HFF-Myc (cell line): ENCODE data around the gene NMNAT2.

Source experiments
- DNase-seq: peaks from one replicate; pipeline ENCODE4 v3.0.0-alpha.2; 2011; ENCODE audit warnings: low read depth; ENCODE audit errors: extremely low read depth
- H3K4me3 ChIP-seq: replicated peaks from 2 replicates; pipeline ENCODE4 v1.5.1; 2011; ENCODE audit warnings: low read depth, mild to moderate bottlenecking, control low read depth, low read length
- CTCF ChIP-seq: IDR thresholded peaks from 2 replicates; pipeline ENCODE4 v1.5.1; 2012; ENCODE audit warnings: mild to moderate bottlenecking, low read depth, low read length, control low read depth; ENCODE audit errors: missing control alignments

NMNAT2 gene

GRCh38 chr1:183263886-183264602 is 154.1 kb downstream of the NMNAT2 start:
- DNase-seq = no peak
- TF ChIP-seq CTCF = no peak

GRCh38 chr1:183262628-183263200 is 155.5 kb downstream of the NMNAT2 start:
- no peak for DNase-seq
- H3K4me3 ChIP-seq = no peak overlapping the region
- no peak for TF ChIP-seq CTCF

More at GRCh38 chr1:183263886-183264602, 154.1 kb downstream of the NMNAT2 start:
- H3K4me3 ChIP-seq = no peak overlapping the region

DNA sequence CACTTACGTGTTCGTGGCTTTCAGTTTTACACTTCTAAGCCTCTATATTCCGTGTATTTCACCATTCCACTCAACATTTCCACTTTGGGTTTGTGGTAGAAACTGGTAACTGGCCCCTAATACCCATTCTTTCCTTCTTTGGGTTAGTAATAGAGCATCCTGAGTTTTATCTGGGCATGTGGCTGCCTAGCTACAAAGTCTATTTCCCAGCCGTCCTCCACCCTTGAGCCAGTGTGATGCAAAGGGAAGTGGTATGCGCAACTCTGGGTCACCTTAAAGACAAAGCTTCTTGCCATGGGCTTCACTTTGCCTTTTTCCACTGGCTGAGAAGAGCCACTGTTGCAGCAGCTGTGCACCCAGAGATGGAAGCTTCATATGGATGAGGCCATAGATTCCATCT is 158.3 kb downstream of the NMNAT2 start:
- DNase-seq = no peak
- no peak overlapping the region for H3K4me3 ChIP-seq
- TF ChIP-seq CTCF = no peak

DNA sequence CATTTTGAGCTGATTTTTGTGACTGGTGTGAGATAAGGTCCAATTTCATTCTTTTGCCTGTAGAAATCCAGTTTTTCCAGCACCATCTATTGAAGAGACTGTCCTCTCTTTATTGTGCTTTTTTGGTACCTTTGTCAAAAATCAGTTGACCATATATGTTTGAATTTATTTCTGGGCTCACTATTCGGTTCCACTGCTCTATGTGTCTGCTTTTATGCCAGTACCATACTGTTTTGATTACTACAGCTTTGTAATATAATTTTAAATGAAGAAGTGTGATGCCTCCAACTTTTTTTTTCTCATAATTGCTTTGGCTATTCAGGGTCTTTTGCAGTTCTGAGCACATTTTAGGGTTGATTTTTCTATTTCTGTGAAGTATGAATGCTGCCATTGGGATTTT is 163.1 kb downstream of the NMNAT2 start:
- TF ChIP-seq CTCF = no peak
- H3K4me3 ChIP-seq = no peak overlapping the region
- no peak for DNase-seq

GRCh38 chr1:183251959-183252450 is 166.2 kb downstream of the NMNAT2 start:
- TF ChIP-seq CTCF = no peak
- H3K4me3 ChIP-seq = no peak overlapping the region
- DNase-seq = no peak

DNA sequence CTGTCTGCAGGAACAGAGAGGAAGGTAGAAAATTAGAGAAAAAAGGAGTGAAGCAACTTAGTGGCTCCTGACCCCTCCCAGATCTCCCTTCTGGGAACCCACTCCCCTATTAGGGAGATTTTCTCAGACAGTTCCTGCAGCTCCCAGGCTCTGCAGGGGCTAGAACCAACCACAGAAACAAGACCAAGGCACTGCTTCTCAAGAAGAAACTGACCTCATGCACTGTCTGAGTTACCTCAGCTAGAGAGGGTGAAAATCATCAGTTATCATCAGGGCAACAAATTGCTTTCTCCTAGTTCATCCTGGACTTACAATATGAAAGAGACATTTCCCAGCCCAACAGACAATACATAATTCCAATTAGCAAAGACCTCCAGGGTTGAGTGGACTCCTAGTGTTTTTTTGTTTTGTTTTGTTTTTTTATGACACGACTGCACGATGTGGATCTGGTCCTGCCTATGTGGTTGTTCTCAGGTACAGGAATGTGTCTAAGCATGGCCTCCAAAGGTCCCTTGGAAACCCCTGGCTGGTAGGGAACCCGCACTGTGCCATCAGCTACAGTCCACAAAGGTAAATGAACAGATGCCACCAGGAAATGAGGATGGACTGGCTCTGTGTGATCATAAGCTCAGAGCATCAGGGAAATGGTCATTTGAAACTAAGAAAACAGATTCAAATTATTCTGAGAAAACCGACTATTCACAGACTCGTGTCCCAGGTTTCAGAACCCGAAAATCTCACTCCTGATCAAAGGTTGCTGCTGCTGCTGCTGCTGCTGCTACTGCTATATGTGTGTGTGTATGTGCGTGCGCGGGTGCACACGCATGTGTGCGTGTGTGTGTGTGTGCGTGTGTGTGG is 166.8 kb downstream of the NMNAT2 start:
- no peak for TF ChIP-seq CTCF
- H3K4me3 ChIP-seq = no peak overlapping the region
- no peak for DNase-seq
